Activated naive CD4-positive, alpha-beta T cell treated with anti-CD3 and anti-CD28 coated beads, Interleukin-2, amount 10 ng/mL, durations not matched to agents 7 days and 5 days (primary cell): ENCODE data around the gene WDR35.

Experiments
- CTCF ChIA-PET: fragments of 350-600 bp; sonication (Branson Sonifier 250); formaldehyde crosslinking; loops from one replicate; lab custom pipeline; 2021; ENCODE audit warnings: antibody characterized with exemption; lab: Charles Lee
- DNase-seq: peaks from one replicate; pipeline ENCODE4 v3.0.0-alpha.2; 2020
- H3K27ac Mint-ChIP-seq: one replicate; pipeline ENCODE4 v1.8.0; 2021; ENCODE audit warnings: mild to moderate bottlenecking, moderate library complexity, mixed read lengths
- H3K27me3 Mint-ChIP-seq: one replicate; pipeline ENCODE4 v1.8.0; 2021; ENCODE audit warnings: mild to moderate bottlenecking, mixed read lengths
- H3K36me3 Mint-ChIP-seq: one replicate; pipeline ENCODE4 v1.8.0; 2021; ENCODE audit warnings: mixed read lengths
- H3K4me1 Mint-ChIP-seq: one replicate; pipeline ENCODE4 v1.8.0; 2021; ENCODE audit warnings: mixed read lengths
- H3K4me3 Mint-ChIP-seq: one replicate; pipeline ENCODE4 v1.8.0; 2021; ENCODE audit warnings: mild to moderate bottlenecking, moderate library complexity, mixed read lengths
- H3K9me3 Mint-ChIP-seq: one replicate; pipeline ENCODE4 v1.8.0; 2021; ENCODE audit warnings: mixed read lengths

The WDR35 gene

GRCh38 chr2:20018601-20019152 lies 28.8 kb upstream of the WDR35 start:
- DNase-seq, result no peak
- no peaks in the 10 kb centered on the region for H3K4me1 Mint-ChIP-seq
- peaks cover 19% of the 10 kb centered on the region for H3K9me3 Mint-ChIP-seq
- no peak overlapping the region for H3K27ac Mint-ChIP-seq
- no peak overlapping the region for H3K4me3 Mint-ChIP-seq
- CTCF ChIA-PET, result no interaction called here
- H3K36me3 Mint-ChIP-seq, result no peaks in the 10 kb centered on the region
- H3K27me3 Mint-ChIP-seq, result peaks cover 26% of the 10 kb centered on the region

GRCh38 chr2:20016346-20016745 lies 26.4 kb upstream of the WDR35 start:
- peaks cover 42% of the 10 kb centered on the region for H3K27me3 Mint-ChIP-seq
- CTCF ChIA-PET, result interaction anchor here (0.8 to 2.7 kb wide), 20 partner anchors 9 to 112 kb away, joined by 3 to 20 read pairs (median 5); partner anchors contain the start of gene LAPTM4A
- peaks cover 12% of the 10 kb centered on the region for H3K4me1 Mint-ChIP-seq
- DNase-seq, result no peak
- no peaks in the 10 kb centered on the region for H3K36me3 Mint-ChIP-seq
- no peak overlapping the region for H3K4me3 Mint-ChIP-seq
- H3K9me3 Mint-ChIP-seq, result peaks cover 11% of the 10 kb centered on the region
- H3K27ac Mint-ChIP-seq, result no peak overlapping the region

DNA sequence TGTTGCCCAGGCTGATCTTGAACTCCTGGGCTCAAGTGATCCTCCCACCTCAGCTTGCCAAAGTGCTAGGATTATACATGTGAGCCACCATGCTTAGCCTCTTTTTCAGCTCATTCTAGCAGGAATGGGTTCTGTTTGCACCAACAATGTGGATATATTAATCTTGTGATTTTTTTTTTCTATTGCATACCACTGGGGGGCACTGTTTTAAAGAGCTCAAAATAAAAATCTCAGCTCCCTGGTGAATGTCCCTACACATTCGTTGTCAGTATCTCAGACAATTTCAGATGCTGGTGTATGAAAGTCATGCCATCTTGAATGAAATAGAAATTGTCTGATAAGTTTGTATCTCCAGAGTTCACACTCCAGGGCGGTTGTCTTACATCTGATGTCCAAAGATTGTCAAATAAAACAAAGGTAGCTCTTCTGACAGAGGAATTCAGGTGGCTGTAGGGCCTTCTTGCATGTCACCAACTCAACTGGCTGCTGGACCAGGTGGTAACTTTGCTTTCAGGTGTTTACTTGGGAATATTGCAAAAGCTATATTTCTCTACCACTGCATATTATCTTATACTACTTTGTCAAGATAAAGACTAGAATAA lies 25.7 kb upstream of the WDR35 start:
- CTCF ChIA-PET, result interaction anchor here (0.7 to 2.7 kb wide), 28 partner anchors 9 to 396 kb away, joined by 3 to 20 read pairs (median 4); partner anchors contain the start of gene LAPTM4A
- H3K27me3 Mint-ChIP-seq, result peaks cover 44% of the 10 kb centered on the region
- H3K36me3 Mint-ChIP-seq, result no peaks in the 10 kb centered on the region
- DNase-seq, result no peak
- no peak overlapping the region for H3K4me3 Mint-ChIP-seq
- H3K9me3 Mint-ChIP-seq, result peaks cover 7% of the 10 kb centered on the region
- H3K4me1 Mint-ChIP-seq, result peaks cover 12% of the 10 kb centered on the region
- no peak overlapping the region for H3K27ac Mint-ChIP-seq

DNA sequence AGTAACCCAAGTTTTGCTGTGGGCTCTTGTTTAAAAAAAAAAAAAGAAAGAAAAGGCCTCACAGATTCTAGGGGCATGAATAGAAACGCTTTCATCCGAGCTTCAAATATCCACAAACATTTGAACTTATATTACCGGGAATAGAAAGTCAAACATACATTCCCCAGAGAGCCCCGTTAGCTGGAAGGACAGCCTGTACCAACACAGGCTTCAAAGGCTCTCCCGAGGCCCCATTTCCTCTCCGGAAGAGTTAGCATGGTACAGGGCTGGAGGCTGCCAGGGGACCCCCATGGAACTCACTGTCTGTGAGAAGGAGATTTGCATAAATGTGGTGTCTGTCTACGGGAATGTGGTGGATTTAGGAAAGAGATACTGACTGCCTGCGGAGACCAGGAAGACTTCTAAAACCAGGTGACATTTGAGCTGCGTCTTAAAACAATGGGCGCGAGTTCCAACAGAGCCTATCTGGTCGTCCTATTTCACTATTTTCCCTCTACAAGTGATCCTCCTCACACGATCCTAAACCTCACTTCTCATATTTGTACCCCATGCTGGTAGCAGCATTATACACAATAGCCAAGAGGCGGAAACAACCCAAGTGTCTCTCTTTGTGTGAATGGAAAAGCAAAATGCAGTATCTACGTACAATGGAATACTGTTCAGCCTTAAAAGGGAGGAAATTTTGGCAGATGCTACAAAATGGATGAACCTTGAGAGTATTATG lies 23.4 kb upstream of the WDR35 start:
- no peak for DNase-seq
- peak overlapping the region; percentile 55 for H3K4me3 Mint-ChIP-seq
- H3K36me3 Mint-ChIP-seq, result no peaks in the 10 kb centered on the region
- H3K9me3 Mint-ChIP-seq, result no peaks in the 10 kb centered on the region
- peaks cover 12% of the 10 kb centered on the region for H3K4me1 Mint-ChIP-seq
- peaks cover 57% of the 10 kb centered on the region for H3K27me3 Mint-ChIP-seq
- no peak overlapping the region for H3K27ac Mint-ChIP-seq
- CTCF ChIA-PET, result interaction anchor here (2.6 kb wide), 1 partner anchor 23 kb away, joined by 15 read pairs; no protein-coding TSS in a partner anchor

DNA sequence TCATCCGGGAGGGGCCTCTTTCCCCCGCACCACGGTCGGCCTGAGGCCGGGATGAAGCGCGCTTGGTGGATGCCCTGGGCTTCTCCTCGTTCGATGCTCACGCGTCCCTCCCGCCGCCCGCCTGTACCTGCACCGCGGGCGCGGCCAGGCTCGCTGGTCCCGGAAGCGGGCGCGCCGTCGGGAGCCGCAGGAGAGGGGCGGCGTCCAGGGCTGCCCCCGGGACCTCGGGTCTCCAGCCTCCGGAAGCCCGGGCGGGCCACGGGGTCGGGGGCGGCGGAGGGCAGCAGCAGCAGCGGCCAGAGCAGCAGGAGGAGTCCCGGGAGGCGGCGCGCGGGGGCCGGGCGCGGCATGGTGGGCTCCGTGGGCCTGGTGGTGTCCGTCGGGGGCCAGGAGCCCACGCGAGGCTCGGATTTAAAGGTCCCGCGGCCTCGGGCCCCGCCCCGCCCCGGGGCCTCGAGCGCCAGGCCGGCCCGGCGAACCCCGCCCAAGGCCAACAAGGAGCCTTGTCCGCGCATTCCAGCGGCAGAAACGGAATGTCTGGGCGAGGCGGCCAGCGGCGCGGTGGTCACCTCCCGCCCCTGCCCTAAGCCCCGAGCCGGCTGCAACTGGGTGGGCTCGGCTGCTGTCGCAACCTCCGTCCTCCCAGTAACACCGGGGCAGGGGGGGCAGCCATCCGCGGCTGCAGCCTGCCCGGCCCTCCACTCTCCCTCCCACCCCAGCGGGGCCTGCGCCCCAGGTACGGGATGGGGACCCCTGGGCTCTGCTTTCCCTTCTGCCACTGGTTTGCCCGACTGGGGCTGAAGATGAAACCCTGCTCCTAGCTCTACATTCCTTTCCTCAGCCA lies 22.6 kb upstream of the WDR35 start, which contains the start of gene MATN3:
Gene MATN3 (minus strand): TSS at position 387 of the 844 bp plus-strand sequence. CDS start 37 bp downstream, at position 350.
- no peak within 1 kb of the TSS for H3K27ac Mint-ChIP-seq
- CTCF ChIA-PET, result interaction anchor here (0.9 kb wide), 1 partner anchor 93 kb away, joined by 3 read pairs; no protein-coding TSS in a partner anchor

DNA sequence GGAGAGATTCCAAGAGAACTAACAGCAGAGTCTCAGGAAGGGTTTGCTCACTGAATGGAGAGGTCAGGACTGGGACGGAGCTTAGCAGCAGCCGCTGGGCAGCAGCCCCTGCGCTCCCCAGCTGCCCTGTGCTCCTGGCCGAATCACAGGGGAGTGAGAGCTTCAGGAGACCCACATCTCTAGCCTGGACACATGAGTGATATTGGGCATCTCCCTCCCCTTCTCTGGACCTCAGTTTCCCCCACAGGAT lies 22.1 kb upstream of the WDR35 start:
- no peak for DNase-seq
- no peaks in the 10 kb centered on the region for H3K36me3 Mint-ChIP-seq
- CTCF ChIA-PET, result interaction anchor here (0.9 kb wide), 1 partner anchor 94 kb away, joined by 3 read pairs; no protein-coding TSS in a partner anchor
- H3K4me1 Mint-ChIP-seq, result peaks cover 12% of the 10 kb centered on the region
- H3K9me3 Mint-ChIP-seq, result no peaks in the 10 kb centered on the region
- peaks cover 63% of the 10 kb centered on the region for H3K27me3 Mint-ChIP-seq
- peak overlapping the region; percentile 6 for H3K4me3 Mint-ChIP-seq
- no peak overlapping the region for H3K27ac Mint-ChIP-seq

More for the DNA sequence above, 22.6 kb upstream of the WDR35 start, which contains the start of gene MATN3:
- H3K27me3 Mint-ChIP-seq, result peaks cover 61% of the 10 kb centered on the region
- H3K4me3 Mint-ChIP-seq, result peak within 1 kb of the TSS; percentile 55
- H3K36me3 Mint-ChIP-seq, result no peaks in the 10 kb centered on the region
- DNase-seq, result peak; percentile 23
- H3K9me3 Mint-ChIP-seq, result no peaks in the 10 kb centered on the region
- H3K4me1 Mint-ChIP-seq, result peaks cover 12% of the 10 kb centered on the region

DNA sequence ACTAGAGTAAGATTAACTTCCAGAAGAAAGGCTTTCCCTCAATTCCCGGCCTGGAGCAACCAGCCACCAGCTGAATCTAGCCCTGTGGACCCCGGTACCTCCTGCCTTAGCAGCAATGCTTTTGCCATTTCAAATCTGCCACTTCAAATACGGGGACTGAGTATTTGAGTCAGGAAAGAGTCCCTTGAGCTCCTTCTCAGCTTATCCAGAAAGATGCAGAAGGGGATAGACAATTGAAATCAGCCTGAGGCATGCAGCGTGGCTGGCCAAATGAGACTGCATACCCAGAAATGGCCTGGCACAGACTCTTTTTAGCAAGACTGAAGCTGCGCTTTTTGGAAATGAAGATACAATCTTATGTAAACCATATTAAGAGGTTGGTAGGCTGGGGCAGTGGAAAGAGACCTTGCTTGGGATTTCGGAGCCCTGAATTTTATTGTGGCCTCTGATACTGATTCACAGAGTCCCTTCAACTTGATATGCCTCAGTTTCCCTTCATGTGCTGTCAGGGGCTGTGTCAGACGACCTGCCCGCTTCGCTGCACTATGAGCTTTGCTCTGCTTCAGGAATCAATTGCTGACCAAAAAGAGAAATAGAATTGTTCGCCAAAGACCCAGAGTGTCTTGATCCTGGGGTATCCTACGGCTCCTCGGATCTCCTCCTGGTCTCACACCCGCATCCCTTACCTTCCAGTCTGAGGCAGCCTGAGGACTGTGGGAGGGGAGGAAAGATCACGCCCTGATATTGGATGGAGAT lies 21.5 kb upstream of the WDR35 start:
- Mint-ChIP-seq H3K36me3 (no peaks in the 10 kb centered on the region), H3K4me1 (peaks cover 12% of the 10 kb centered on the region), H3K9me3 (no peaks in the 10 kb centered on the region), H3K27ac (no peak overlapping the region), H3K4me3 (peak overlapping the region; percentile 6), H3K27me3 (peaks cover 65% of the 10 kb centered on the region)
- DNase-seq, result no peak
- CTCF ChIA-PET, result interaction anchor here (0.6 to 0.9 kb wide), 2 partner anchors 22 to 94 kb away, joined by 3 read pairs; no protein-coding TSS in a partner anchor

GRCh38 chr2:20008703-20009102 lies 18.8 kb upstream of the WDR35 start:
- no peak overlapping the region for H3K27ac Mint-ChIP-seq
- H3K4me3 Mint-ChIP-seq, result no peak overlapping the region
- peaks cover 12% of the 10 kb centered on the region for H3K4me1 Mint-ChIP-seq
- no peak for DNase-seq
- CTCF ChIA-PET, result no interaction called here
- H3K27me3 Mint-ChIP-seq, result peaks cover 60% of the 10 kb centered on the region
- no peaks in the 10 kb centered on the region for H3K36me3 Mint-ChIP-seq
- no peaks in the 10 kb centered on the region for H3K9me3 Mint-ChIP-seq

GRCh38 chr2:20005891-20006470 lies 16.1 kb upstream of the WDR35 start:
- Mint-ChIP-seq H3K4me3 (no peak overlapping the region), H3K27ac (no peak overlapping the region), H3K27me3 (peaks cover 44% of the 10 kb centered on the region), H3K36me3 (no peaks in the 10 kb centered on the region), H3K9me3 (no peaks in the 10 kb centered on the region), H3K4me1 (no peaks in the 10 kb centered on the region)
- DNase-seq, result no peak
- CTCF ChIA-PET, result no interaction called here

- H3K27me3 Mint-ChIP-seq, result peaks cover 36% of the 10 kb centered on the region
- CTCF ChIA-PET, result interaction anchor here (1.0 kb wide), 1 partner anchor 10 kb away, joined by 5 read pairs; no protein-coding TSS in a partner anchor
Measured at GRCh38 chr2:20005067-20005627, 15.2 kb upstream of the WDR35 start.

DNA sequence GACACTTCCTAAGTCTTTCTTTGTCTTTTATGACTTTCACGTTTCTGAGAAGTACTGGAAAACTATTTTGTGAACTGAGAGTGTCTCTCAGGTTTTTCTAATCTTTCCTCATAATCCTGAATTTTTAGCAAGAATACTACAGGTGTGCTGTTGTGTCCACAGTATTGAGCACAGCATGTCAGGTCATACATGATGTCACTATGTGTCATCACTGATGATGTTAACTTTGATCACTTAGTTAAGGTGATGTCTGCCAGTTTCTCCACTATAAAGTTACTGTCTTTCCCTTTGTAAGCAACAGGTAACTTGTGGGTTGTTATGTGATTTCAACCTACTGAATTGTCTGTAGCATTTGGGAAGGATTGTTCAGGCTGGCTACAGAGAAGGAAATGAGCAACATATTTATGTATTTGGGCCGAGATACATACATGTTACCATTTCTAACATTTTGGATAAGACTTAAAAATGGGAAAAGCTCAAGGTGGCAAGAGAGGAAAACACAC lies 11.5 kb upstream of the WDR35 start:
- no peaks in the 10 kb centered on the region for H3K36me3 Mint-ChIP-seq
- CTCF ChIA-PET, result interaction anchor here (1.0 to 2.1 kb wide), 2 partner anchors 13 to 15 kb away, joined by 3 to 17 read pairs; no protein-coding TSS in a partner anchor

More at GRCh38 chr2:20005067-20005627, 15.2 kb upstream of the WDR35 start:
- H3K36me3 Mint-ChIP-seq, result no peaks in the 10 kb centered on the region
- DNase-seq, result no peak
- H3K4me3 Mint-ChIP-seq, result no peak overlapping the region
- H3K4me1 Mint-ChIP-seq, result no peaks in the 10 kb centered on the region
- H3K9me3 Mint-ChIP-seq, result no peaks in the 10 kb centered on the region
- no peak overlapping the region for H3K27ac Mint-ChIP-seq

GRCh38 chr2:19993731-19994130 lies 3.8 kb upstream of the WDR35 start:
- peaks cover 41% of the 10 kb centered on the region for H3K27me3 Mint-ChIP-seq
- no peak overlapping the region for H3K27ac Mint-ChIP-seq
- H3K4me3 Mint-ChIP-seq, result no peak overlapping the region
- H3K36me3 Mint-ChIP-seq, result no peaks in the 10 kb centered on the region
- no peaks in the 10 kb centered on the region for H3K9me3 Mint-ChIP-seq
- DNase-seq, result no peak
- H3K4me1 Mint-ChIP-seq, result peaks cover 23% of the 10 kb centered on the region
- CTCF ChIA-PET, result interaction anchor here (0.7 to 0.8 kb wide), 2 partner anchors 38 to 375 kb away, joined by 3 read pairs; no protein-coding TSS in a partner anchor

More for the DNA sequence above, 11.5 kb upstream of the WDR35 start:
- no peaks in the 10 kb centered on the region for H3K4me1 Mint-ChIP-seq
- no peak for DNase-seq
- H3K27me3 Mint-ChIP-seq, result peaks cover 30% of the 10 kb centered on the region
- no peak overlapping the region for H3K4me3 Mint-ChIP-seq
- H3K27ac Mint-ChIP-seq, result no peak overlapping the region
- H3K9me3 Mint-ChIP-seq, result no peaks in the 10 kb centered on the region
